Measurements from ENCODE around the gene YBEY.

DNA sequence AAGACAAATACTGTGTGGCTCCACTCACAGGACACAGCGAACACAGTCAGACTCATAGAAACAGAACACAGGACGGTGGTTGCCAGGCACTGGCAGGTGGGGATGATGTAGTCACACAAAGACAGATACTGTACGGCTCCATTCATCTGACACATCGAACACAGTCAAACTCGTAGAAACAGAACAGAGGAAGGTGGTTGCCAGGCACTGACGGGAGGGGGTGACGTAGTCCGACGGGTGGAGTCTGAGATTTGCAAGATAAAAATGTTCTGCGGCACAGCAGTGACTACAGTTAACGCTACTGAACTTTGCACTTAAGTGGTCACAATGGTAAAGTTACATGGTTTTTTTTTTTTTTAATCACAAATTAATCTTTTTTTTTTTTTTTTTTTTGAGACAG is 18.8 kb downstream of the YBEY start:
- TF ChIP-seq POLR2A (IDR thresholded peaks at IDR 0.05): no peak
- TF ChIP-seq, protein P1, sequence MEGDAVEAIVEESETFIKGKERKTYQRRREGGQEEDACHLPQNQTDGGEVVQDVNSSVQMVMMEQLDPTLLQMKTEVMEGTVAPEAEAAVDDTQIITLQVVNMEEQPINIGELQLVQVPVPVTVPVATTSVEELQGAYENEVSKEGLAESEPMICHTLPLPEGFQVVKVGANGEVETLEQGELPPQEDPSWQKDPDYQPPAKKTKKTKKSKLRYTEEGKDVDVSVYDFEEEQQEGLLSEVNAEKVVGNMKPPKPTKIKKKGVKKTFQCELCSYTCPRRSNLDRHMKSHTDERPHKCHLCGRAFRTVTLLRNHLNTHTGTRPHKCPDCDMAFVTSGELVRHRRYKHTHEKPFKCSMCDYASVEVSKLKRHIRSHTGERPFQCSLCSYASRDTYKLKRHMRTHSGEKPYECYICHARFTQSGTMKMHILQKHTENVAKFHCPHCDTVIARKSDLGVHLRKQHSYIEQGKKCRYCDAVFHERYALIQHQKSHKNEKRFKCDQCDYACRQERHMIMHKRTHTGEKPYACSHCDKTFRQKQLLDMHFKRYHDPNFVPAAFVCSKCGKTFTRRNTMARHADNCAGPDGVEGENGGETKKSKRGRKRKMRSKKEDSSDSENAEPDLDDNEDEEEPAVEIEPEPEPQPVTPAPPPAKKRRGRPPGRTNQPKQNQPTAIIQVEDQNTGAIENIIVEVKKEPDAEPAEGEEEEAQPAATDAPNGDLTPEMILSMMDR (IDR thresholded peaks at IDR 0.05): no peak

Data from Peyer's patch (tissue), 4 donors.